GM12873 (cell line): ENCODE data around the gene COL19A1.

ENCODE experiments used
- CTCF ChIP-seq: IDR thresholded peaks from 2 replicates; pipeline ENCODE4 v1.5.1; 2012; ENCODE audit warnings: low read depth, mild to moderate bottlenecking, moderate library complexity, low read length, control low read depth; ENCODE audit not compliant: insufficient read depth; ENCODE audit errors: missing control alignments

The COL19A1 gene

GRCh38 chr6:70125602-70126001 lies 259.2 kb downstream of the COL19A1 start:
- TF ChIP-seq CTCF: no peak

- no peak for TF ChIP-seq CTCF
Observed at GRCh38 chr6:70129341-70129740, 263.0 kb downstream of the COL19A1 start.

GRCh38 chr6:70130865-70131264 lies 264.5 kb downstream of the COL19A1 start:
- no peak for TF ChIP-seq CTCF

- TF ChIP-seq CTCF: no peak
Observed at GRCh38 chr6:70131528-70131927, 265.2 kb downstream of the COL19A1 start.

- no peak for TF ChIP-seq CTCF
Observed at GRCh38 chr6:70133246-70133645, 266.9 kb downstream of the COL19A1 start.

GRCh38 chr6:70134542-70134941 lies 268.2 kb downstream of the COL19A1 start:
- TF ChIP-seq CTCF: no peak

- no peak for TF ChIP-seq CTCF
Observed at GRCh38 chr6:70135219-70136160, 269.1 kb downstream of the COL19A1 start.
